ENCODE results near the gene MICALL1.

GRCh38 chr22:37925767-37926166 lies 19.7 kb downstream of the MICALL1 start:
- no peak for TF ChIP-seq HDGF (IDR thresholded peaks at IDR 0.05; ENCODE audit: borderline replicate concordance)
- TF ChIP-seq FOXM1 (IDR thresholded peaks at IDR 0.05; ENCODE audit: borderline replicate concordance), result no peak
- no peak for TF ChIP-seq CTBP1 (IDR thresholded peaks at IDR 0.05; ENCODE audit: borderline replicate concordance)
- TF ChIP-seq PKNOX1 (IDR thresholded peaks at IDR 0.05), result no peak
- no peak for TF ChIP-seq L3MBTL2 (conservative IDR thresholded peaks at IDR 0.05)
- no peak for TF ChIP-seq TARDBP (IDR thresholded peaks at IDR 0.05)
- no peak for TF ChIP-seq ARNT (IDR thresholded peaks at IDR 0.05)
- TF ChIP-seq ZNF384 (IDR thresholded peaks at IDR 0.05), result no peak

Data from HEK293T (cell line).